Right cardiac atrium (tissue), 5 donors: ENCODE data around the gene CCDC88C. TPM values are rescaled to one million over a fixed set of nuclear protein-coding genes. Genes with fewer than 3 reads are reported as not detected.
"Not testable (repeated sequence)": the region's sequence is repeated elsewhere in the genome, so short reads cannot be mapped to it uniquely, and the experiment has no call there.

ENCODE experiments used
- ATAC-seq, 2 donors: fragments of 200-7000 bp; cut with Tn5 transposase; one replicate each; pipeline versions ENCODE4 v1.8.0 to v1.9.1; 2020; ENCODE audit warnings: moderate library complexity in 2 of 2, mild to moderate bottlenecking in 1 of 2
- DNase-seq, 3 donors: peaks; one replicate each; pipeline ENCODE4 v3.0.0-alpha.2; 2020
- H3K27ac ChIP-seq: one replicate; pipeline ENCODE4 v1.5.1; 2013; ENCODE audit warnings: mild to moderate bottlenecking, low read length, control low read depth, moderate library complexity
- H3K27me3 ChIP-seq: one replicate; pipeline ENCODE4 v1.6.1; 2013; ENCODE audit not compliant: control insufficient read depth, insufficient read depth
- H3K4me1 ChIP-seq: one replicate; pipeline ENCODE4 v1.6.1; 2013; ENCODE audit warnings: low read length; ENCODE audit not compliant: control insufficient read depth, insufficient read depth
- H3K4me3 ChIP-seq: one replicate; pipeline ENCODE4 v1.5.1; 2013; ENCODE audit warnings: low read length, control low read depth
- H3K9me3 ChIP-seq: one replicate; pipeline ENCODE4 v1.6.1; 2013; ENCODE audit warnings: low read length; ENCODE audit not compliant: control insufficient read depth
- WGBS: extraction: QIAGEN DNeasy Blood & Tissue Kit; methylation state at CpG from one replicate; pipeline ENCODE4 v1.1.7; 2013; 5-methylcytosine and 5-hydroxymethylcytosine counted together
- intact Hi-C, 4 donors: fragments of 100-400 bp; cut with DNase I; formaldehyde crosslinking; loops; one replicate each; pipeline versions ENCODE4 v1.11.0 to v1.14.0; 2022 to 2023
- polyA plus RNA-seq: library from polyadenylated mRNA; stranded (reverse); fragments of 200-250 nt; gene quantifications from one replicate; pipeline ENCODE4 v1.2.3, GENCODE V29; 2013
- total RNA-seq, 4 donors: library from RNA; stranded (reverse); fragmentation: NEBNext Ultra II Directional; extraction: Animal tissue kit (Norgen Biotek cat#: 25700); gene quantifications; one replicate each; pipeline ENCODE4 v1.2.1, GENCODE V29; 2021
- donor health status: healthy with polysubstance abuse.
- donor health status: DM: no; HTN: yes; CAD: no.
- donor health status: DM: no; HTN: no; CAD: no.
- donor health status: DM: no; HTN: yes; CAD: no; lungs with severe emphysema.
- donor health status: DM: yes; HTN: yes; CAD: no.

Gene CCDC88C
- total and polyA plus RNA-seq, 5 donors, result 2.5 to 5.4 (median 4.3) TPM

GRCh38 chr14:91232052-91232451, 185.6 kb downstream of the CCDC88C start:
- ATAC-seq (no peak), DNase-seq (no peak)
- 93% methylated on average over 2 of the region's 2 CpGs for WGBS
- Histone ChIP-seq H3K4me1 (no peaks in the 10 kb centered on the region), H3K9me3 (no peaks in the 10 kb centered on the region), H3K27ac (no peak overlapping the region), H3K27me3 (no peaks in the 10 kb centered on the region), H3K4me3 (no peak overlapping the region)
- intact Hi-C loops, result no loop called here

- Histone ChIP-seq H3K27ac (no peak overlapping the region), H3K4me3 (no peak overlapping the region), H3K9me3 (no peaks in the 10 kb centered on the region), H3K4me1 (no peaks in the 10 kb centered on the region), H3K27me3 (no peaks in the 10 kb centered on the region)
- intact Hi-C loops, result no loop called here
- ATAC-seq (no peak), DNase-seq (no peak)
- 88% methylated on average over 3 of the region's 3 CpGs for WGBS
These were observed 186.2 kb downstream of the CCDC88C start for GRCh38 chr14:91231446-91231845.

- Histone ChIP-seq H3K27ac (no peak overlapping the region), H3K9me3 (no peaks in the 10 kb centered on the region), H3K4me1 (no peaks in the 10 kb centered on the region), H3K27me3 (no peaks in the 10 kb centered on the region), H3K4me3 (no peak overlapping the region)
- intact Hi-C loops, result no loop called here
- WGBS, result 92% methylated on average over 4 of the region's 4 CpGs
- DNase-seq (no peak), ATAC-seq (no peak)
These were observed 187.1 kb downstream of the CCDC88C start for GRCh38 chr14:91230397-91231035.

GRCh38 chr14:91229743-91230200, 187.8 kb downstream of the CCDC88C start:
- no peak overlapping the region for H3K27ac ChIP-seq
- H3K27me3 ChIP-seq, result no peaks in the 10 kb centered on the region
- intact Hi-C loops, result no loop called here
- H3K4me3 ChIP-seq, result no peak overlapping the region
- WGBS, result 76% methylated on average over 6 of the region's 6 CpGs
- ATAC-seq (no peak), DNase-seq (no peak)
- H3K4me1 ChIP-seq, result no peaks in the 10 kb centered on the region
- H3K9me3 ChIP-seq, result no peaks in the 10 kb centered on the region

GRCh38 chr14:91229005-91229382, 188.6 kb downstream of the CCDC88C start:
- WGBS, result 97% methylated on average over 1 of the region's 1 CpG
- intact Hi-C loops, result no loop called here
- Histone ChIP-seq H3K4me3 (no peak overlapping the region), H3K27me3 (no peaks in the 10 kb centered on the region), H3K27ac (no peak overlapping the region), H3K9me3 (no peaks in the 10 kb centered on the region), H3K4me1 (no peaks in the 10 kb centered on the region)
- DNase-seq, result no peak
- no peak for ATAC-seq

GRCh38 chr14:91228112-91229004, 189.3 kb downstream of the CCDC88C start:
- ATAC-seq (no peak), DNase-seq (peak in 1 of 3 donors; percentile 46)
- intact Hi-C loops, result no loop called here
- Histone ChIP-seq H3K4me1 (no peaks in the 10 kb centered on the region), H3K4me3 (no peak overlapping the region), H3K27me3 (no peaks in the 10 kb centered on the region), H3K27ac (no peak overlapping the region), H3K9me3 (no peaks in the 10 kb centered on the region)
- 87% methylated on average over 14 of the region's 14 CpGs for WGBS

- ATAC-seq, result no peak
- Histone ChIP-seq H3K9me3 (no peaks in the 10 kb centered on the region), H3K27ac (no peak overlapping the region), H3K4me1 (peaks cover 4% of the 10 kb centered on the region), H3K27me3 (no peaks in the 10 kb centered on the region), H3K4me3 (no peak overlapping the region)
- DNase-seq, result no peak
- WGBS, result 81% methylated on average over 7 of the region's 7 CpGs
- intact Hi-C loops, result no loop called here
These were observed 190.4 kb downstream of the CCDC88C start for GRCh38 chr14:91227183-91227628.

- H3K4me1 ChIP-seq, ATAC-seq, intact Hi-C loops, H3K27ac ChIP-seq, H3K9me3 ChIP-seq, DNase-seq, H3K27me3 ChIP-seq, H3K4me3 ChIP-seq: not testable (repeated sequence)
- 90% methylated on average over 4 of the region's 4 CpGs for WGBS
These were observed 191.3 kb downstream of the CCDC88C start for GRCh38 chr14:91226360-91226759.

- DNase-seq, result no peak
These were observed 192.6 kb downstream of the CCDC88C start for GRCh38 chr14:91225025-91225424.

GRCh38 chr14:91223028-91223783, 194.4 kb downstream of the CCDC88C start:
- no peaks in the 10 kb centered on the region for H3K9me3 ChIP-seq
- intact Hi-C loops, result no loop called here
- H3K27me3 ChIP-seq, result no peaks in the 10 kb centered on the region
- DNase-seq (no peak), ATAC-seq (peak; percentile 23 to 32)
- no peak overlapping the region for H3K27ac ChIP-seq
- 88% methylated on average over 1 of the region's 1 CpG for WGBS
- H3K4me3 ChIP-seq, result no peak overlapping the region
- peaks cover 7% of the 10 kb centered on the region for H3K4me1 ChIP-seq

More at GRCh38 chr14:91225025-91225424, 192.6 kb downstream of the CCDC88C start:
- H3K27ac ChIP-seq, result no peak overlapping the region
- no peak for ATAC-seq
- no peaks in the 10 kb centered on the region for H3K27me3 ChIP-seq
- H3K4me3 ChIP-seq, result no peak overlapping the region
- no peaks in the 10 kb centered on the region for H3K9me3 ChIP-seq
- H3K4me1 ChIP-seq, result peaks cover 7% of the 10 kb centered on the region
- WGBS, result 94% methylated on average over 7 of the region's 7 CpGs
- intact Hi-C loops, result no loop called here
